ENCODE results near the gene MLLT11.
"Not testable (repeated sequence)": the region's sequence is repeated elsewhere in the genome, so short reads cannot be mapped to it uniquely, and the experiment has no call there.

The MLLT11 gene

DNA sequence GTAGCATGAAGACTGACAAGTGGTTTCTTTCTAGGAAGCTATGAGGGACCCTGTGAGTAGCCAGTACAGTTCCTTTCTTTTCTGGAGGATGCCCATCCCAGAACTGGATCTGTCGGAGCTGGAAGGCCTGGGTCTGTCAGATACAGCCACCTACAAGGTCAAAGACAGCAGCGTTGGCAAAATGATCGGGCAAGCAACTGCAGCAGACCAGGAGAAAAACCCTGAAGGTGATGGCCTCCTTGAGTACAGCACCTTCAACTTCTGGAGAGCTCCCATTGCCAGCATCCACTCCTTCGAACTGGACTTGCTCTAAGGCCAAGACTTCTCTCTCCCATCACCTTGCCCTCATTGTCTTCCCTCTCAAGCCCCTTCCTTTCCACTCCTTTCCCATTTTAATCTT is 7.0 kb downstream of the MLLT11 start:
- H3K27ac ChIP-seq (ENCODE audit: low read depth, low read length), result no peak overlapping the region
- H3K9ac ChIP-seq (ENCODE audit: low read length in 5 of 5), result no peak overlapping the region
- H3K27me3 ChIP-seq (ENCODE audit: control insufficient read depth in 5 of 5, insufficient read depth in 4 of 5, low read length in 5 of 5), result no peaks in the 10 kb centered on the region
- H3K36me3 ChIP-seq (ENCODE audit: control insufficient read depth in 5 of 5, insufficient read depth in 5 of 5, low read length in 5 of 5), result no peaks in the 10 kb centered on the region
- H3K9me3 ChIP-seq (ENCODE audit: control insufficient read depth in 5 of 5, low read length in 5 of 5), result no peaks in the 10 kb centered on the region
- no peak overlapping the region for H3K4me3 ChIP-seq (ENCODE audit: low read depth in 1 of 5, low read length in 5 of 5)
- peaks cover 2 to 16% (median 9%) of the 10 kb centered on the region in 5 donors for H3K4me1 ChIP-seq (ENCODE audit: control insufficient read depth in 5 of 5, insufficient read depth in 5 of 5, low read length in 5 of 5)

DNA sequence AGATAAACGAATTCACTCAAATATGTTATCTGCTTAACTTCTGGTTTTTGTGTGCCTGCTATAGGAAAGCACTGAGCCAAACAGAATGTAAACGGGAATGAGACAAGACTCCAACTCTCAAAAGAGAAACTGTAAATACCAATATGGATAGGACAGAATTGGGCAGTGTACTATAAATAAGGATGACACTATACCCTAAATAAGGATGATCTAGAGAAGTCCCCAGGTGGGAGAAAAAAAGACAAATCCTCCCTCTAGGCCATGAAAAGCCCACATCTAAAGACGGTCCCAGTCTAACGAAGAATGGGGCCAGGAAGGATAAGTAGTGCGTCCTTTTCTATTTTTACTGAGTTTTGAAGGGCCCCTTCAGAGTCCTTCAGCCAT is 8.9 kb downstream of the MLLT11 start:
- Histone ChIP-seq H3K9me3 (ENCODE audit: control insufficient read depth in 5 of 5, low read length in 5 of 5) (no peaks in the 10 kb centered on the region), H3K4me3 (ENCODE audit: low read depth in 1 of 5, low read length in 5 of 5) (no peak overlapping the region), H3K9ac (ENCODE audit: low read length in 5 of 5) (no peak overlapping the region), H3K27me3 (ENCODE audit: control insufficient read depth in 5 of 5, insufficient read depth in 4 of 5, low read length in 5 of 5) (no peaks in the 10 kb centered on the region), H3K36me3 (ENCODE audit: control insufficient read depth in 5 of 5, insufficient read depth in 5 of 5, low read length in 5 of 5) (no peaks in the 10 kb centered on the region), H3K4me1 (ENCODE audit: control insufficient read depth in 5 of 5, insufficient read depth in 5 of 5, low read length in 5 of 5) (peaks cover 2 to 16% (median 9%) of the 10 kb centered on the region in 5 donors), H3K27ac (ENCODE audit: low read depth, low read length) (peak overlapping the region; percentile 38)

DNA sequence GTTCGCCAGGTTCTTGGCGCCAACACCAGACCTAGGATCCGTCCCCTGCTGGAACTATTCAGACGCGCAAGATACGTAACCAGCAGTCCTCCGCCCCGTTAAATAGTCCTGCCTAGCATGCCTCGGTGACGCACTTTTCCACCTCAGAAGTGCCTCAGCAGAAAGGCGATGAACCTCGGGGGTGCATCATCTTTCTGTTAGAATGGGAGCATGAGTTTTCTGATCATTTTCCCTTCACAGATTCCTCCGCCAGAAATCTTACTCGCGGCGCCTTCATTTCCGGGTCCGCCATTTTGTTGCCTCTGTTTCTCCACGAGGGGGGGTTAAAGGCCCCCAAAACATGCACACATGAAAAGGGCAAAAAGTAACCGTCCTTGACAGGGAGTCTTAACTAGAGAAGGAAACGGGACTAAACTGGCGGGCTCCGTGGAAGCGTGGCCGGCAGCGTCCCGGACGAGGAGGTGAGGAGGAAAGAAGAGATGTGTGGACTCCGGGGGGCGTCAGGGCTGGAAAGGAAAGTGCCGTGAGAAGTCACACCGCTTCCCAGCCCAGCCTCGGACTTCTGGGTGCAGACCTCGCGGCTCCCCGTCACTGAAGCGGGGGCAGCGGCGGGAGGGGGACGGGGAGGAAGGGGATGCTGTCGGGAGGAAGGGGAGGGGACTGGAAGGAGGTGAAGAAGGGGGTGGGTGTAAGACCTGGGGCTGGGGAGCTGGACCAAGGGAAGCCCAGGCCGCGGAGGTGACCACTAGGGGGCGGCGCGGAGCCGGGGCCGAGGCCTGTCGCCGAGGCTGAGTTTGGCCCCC is 10.5 kb downstream of the MLLT11 start, which contains the start of gene GABPB2:
Gene GABPB2, plus strand, starts transcription at position 288 of the 803 bp plus-strand sequence. CDS start 17,429 bp downstream, outside the sequence.
- no peaks in the 10 kb centered on the region for H3K27me3 ChIP-seq (ENCODE audit: control insufficient read depth in 5 of 5, insufficient read depth in 4 of 5, low read length in 5 of 5)
- peaks cover 0 to 5% (median 0%) of the 10 kb centered on the region in 5 donors for H3K36me3 ChIP-seq (ENCODE audit: control insufficient read depth in 5 of 5, insufficient read depth in 5 of 5, low read length in 5 of 5)
- no peaks in the 10 kb centered on the region for H3K9me3 ChIP-seq (ENCODE audit: control insufficient read depth in 5 of 5, low read length in 5 of 5)
- peak within 1 kb of the TSS; percentile 72 to 95 (median 87) for H3K9ac ChIP-seq (ENCODE audit: low read length in 5 of 5)
- peak within 1 kb of the TSS; percentile 75 to 99 (median 95) for H3K4me3 ChIP-seq (ENCODE audit: low read depth in 1 of 5, low read length in 5 of 5)
- peak within 1 kb of the TSS; percentile 99 for H3K27ac ChIP-seq (ENCODE audit: low read depth, low read length)
- H3K4me1 ChIP-seq (ENCODE audit: control insufficient read depth in 5 of 5, insufficient read depth in 5 of 5, low read length in 5 of 5), result peaks cover 2 to 16% (median 9%) of the 10 kb centered on the region in 5 donors

DNA sequence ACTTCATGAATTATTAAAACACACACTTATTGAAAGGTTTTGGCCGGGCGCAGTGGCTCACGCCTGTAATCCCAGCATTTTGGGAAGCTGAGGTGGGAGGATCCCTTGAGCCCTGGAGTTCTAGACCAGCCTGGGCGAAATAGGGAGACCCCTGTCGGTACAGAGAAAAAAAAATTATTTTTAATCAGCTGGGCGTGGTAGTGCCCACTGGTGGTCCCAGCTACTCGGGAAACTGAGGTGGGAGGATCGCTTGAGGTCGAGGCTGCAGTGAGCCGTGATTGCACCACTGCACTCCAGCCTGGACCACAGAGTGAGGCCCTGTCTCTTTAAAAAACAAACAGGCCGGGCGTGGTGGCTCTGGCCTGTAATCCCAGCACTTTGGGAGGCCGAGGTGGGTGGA is 12.0 kb downstream of the MLLT11 start:
- H3K9ac ChIP-seq (ENCODE audit: low read length in 5 of 5), result no peak overlapping the region
- H3K27me3 ChIP-seq (ENCODE audit: control insufficient read depth in 5 of 5, insufficient read depth in 4 of 5, low read length in 5 of 5), result no peaks in the 10 kb centered on the region
- H3K4me1 ChIP-seq (ENCODE audit: control insufficient read depth in 5 of 5, insufficient read depth in 5 of 5, low read length in 5 of 5), result peaks cover 2 to 16% (median 9%) of the 10 kb centered on the region in 5 donors
- peaks cover 0 to 7% (median 0%) of the 10 kb centered on the region in 5 donors for H3K36me3 ChIP-seq (ENCODE audit: control insufficient read depth in 5 of 5, insufficient read depth in 5 of 5, low read length in 5 of 5)
- no peak overlapping the region for H3K27ac ChIP-seq (ENCODE audit: low read depth, low read length)
- H3K9me3 ChIP-seq (ENCODE audit: control insufficient read depth in 5 of 5, low read length in 5 of 5), result no peaks in the 10 kb centered on the region
- no peak overlapping the region for H3K4me3 ChIP-seq (ENCODE audit: low read depth in 1 of 5, low read length in 5 of 5)

DNA sequence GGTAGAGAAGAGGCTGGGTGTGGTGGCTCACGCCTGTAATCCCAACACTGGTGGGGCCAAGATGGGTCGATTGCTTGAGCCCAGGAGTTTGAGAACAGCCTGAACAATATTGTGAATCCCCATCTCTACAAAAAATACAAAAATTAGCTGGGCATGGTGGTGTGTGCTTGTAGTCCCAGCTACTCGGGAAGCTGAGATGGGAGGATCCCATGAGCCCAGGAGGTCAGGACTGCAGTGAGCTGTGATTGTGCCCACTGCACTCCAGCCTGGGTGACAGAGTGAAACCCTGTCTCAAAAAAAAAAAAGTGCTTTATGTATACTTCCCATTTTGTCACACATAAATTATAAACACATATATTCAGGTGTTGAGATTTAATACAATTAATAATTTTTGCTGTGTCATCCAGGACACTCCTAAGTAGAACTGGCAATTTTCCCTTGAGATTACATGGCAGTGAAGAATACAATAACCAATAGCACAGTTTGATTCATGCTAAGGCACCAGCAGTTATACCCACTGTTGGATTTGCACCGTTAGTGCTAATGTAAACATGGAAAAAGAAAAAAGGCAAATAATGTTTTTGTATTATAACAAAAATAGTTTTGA is 25.9 kb downstream of the MLLT11 start:
- Histone ChIP-seq H3K27ac (ENCODE audit: low read depth, low read length) (no peak overlapping the region), H3K4me3 (ENCODE audit: low read depth in 1 of 5, low read length in 5 of 5) (no peak overlapping the region), H3K4me1 (ENCODE audit: control insufficient read depth in 5 of 5, insufficient read depth in 5 of 5, low read length in 5 of 5) (peaks cover 0 to 2% (median 0%) of the 10 kb centered on the region in 5 donors), H3K36me3 (ENCODE audit: control insufficient read depth in 5 of 5, insufficient read depth in 5 of 5, low read length in 5 of 5) (peaks cover 0 to 6% (median 4%) of the 10 kb centered on the region in 5 donors), H3K9me3 (ENCODE audit: control insufficient read depth in 5 of 5, low read length in 5 of 5) (no peaks in the 10 kb centered on the region), H3K27me3 (ENCODE audit: control insufficient read depth in 5 of 5, insufficient read depth in 4 of 5, low read length in 5 of 5) (no peaks in the 10 kb centered on the region), H3K9ac (ENCODE audit: low read length in 5 of 5) (no peak overlapping the region)

DNA sequence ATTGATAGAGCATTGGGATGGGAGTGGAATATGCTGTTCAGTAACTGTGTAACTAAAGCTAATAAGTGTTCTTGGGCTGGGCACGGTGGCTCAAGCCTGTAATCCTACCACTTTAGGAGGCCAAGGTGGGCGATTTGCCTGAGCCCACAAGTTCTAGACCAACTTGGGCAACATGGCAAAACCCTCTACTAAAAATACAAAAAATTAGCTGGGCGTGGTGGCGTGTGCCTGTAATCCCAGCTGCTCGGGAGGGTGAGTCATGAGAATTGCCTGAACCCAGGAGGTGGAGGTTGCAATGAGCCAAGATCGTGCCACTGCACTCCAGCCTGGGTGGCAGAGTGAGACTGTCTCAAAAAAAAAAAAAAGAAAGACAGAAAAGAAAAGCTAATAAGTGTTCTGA is 37.2 kb downstream of the MLLT11 start:
- H3K9ac ChIP-seq (ENCODE audit: low read length in 5 of 5); H3K4me3 ChIP-seq (ENCODE audit: low read depth in 1 of 5, low read length in 5 of 5); H3K4me1 ChIP-seq (ENCODE audit: control insufficient read depth in 5 of 5, insufficient read depth in 5 of 5, low read length in 5 of 5); H3K27me3 ChIP-seq (ENCODE audit: control insufficient read depth in 5 of 5, insufficient read depth in 4 of 5, low read length in 5 of 5); H3K27ac ChIP-seq (ENCODE audit: low read depth, low read length); H3K9me3 ChIP-seq (ENCODE audit: control insufficient read depth in 5 of 5, low read length in 5 of 5): not testable (repeated sequence)
- H3K36me3 ChIP-seq (ENCODE audit: control insufficient read depth in 5 of 5, insufficient read depth in 5 of 5, low read length in 5 of 5), result peaks cover 0 to 15% (median 3%) of the 10 kb centered on the region in 5 donors

DNA sequence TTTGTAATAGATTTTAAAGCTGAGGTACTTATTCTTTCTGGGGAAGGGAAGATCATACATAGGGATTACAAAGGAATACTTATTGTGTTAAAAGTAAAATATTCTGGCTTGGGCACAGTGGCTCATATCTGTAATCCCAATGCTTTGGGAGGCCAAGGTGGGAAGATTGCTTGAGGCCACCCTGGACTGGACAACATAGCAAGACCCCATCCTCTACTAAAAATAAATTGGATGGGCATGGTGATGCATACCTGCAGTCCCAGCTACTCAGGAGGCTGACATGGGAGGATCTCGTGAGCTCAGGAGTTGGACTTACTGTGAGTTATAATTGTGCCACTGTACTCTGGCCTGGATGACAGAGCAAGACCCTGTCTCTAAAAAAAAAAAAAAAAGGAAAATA is 37.9 kb downstream of the MLLT11 start:
- Histone ChIP-seq H3K4me1 (ENCODE audit: control insufficient read depth in 5 of 5, insufficient read depth in 5 of 5, low read length in 5 of 5) (no peaks in the 10 kb centered on the region), H3K27me3 (ENCODE audit: control insufficient read depth in 5 of 5, insufficient read depth in 4 of 5, low read length in 5 of 5) (no peaks in the 10 kb centered on the region), H3K36me3 (ENCODE audit: control insufficient read depth in 5 of 5, insufficient read depth in 5 of 5, low read length in 5 of 5) (peaks cover 0 to 11% (median 3%) of the 10 kb centered on the region in 5 donors), H3K4me3 (ENCODE audit: low read depth in 1 of 5, low read length in 5 of 5) (no peak overlapping the region), H3K27ac (ENCODE audit: low read depth, low read length) (no peak overlapping the region), H3K9me3 (ENCODE audit: control insufficient read depth in 5 of 5, low read length in 5 of 5) (no peaks in the 10 kb centered on the region), H3K9ac (ENCODE audit: low read length in 5 of 5) (no peak overlapping the region)

DNA sequence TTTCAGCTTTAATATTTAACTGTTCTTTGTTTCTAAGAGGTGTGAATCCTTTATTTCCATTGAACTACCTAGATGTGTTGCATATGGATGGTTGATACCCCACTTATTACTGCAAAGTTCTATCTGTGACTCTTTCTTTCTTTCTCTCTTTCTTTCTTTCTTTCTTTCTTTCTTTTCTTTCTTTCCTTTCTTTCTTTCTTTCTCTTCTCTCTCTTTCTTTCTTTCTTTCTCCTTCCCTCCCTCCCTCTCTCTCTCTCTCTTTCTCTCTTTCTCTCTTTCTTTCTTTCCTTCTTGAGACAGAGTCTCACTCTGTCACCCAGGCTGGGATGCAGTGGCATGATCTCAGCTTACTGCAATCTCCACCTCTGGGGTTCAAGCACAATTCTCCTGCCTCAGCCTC is 44.4 kb downstream of the MLLT11 start:
- no peak overlapping the region for H3K9ac ChIP-seq (ENCODE audit: low read length in 5 of 5)
- no peaks in the 10 kb centered on the region for H3K27me3 ChIP-seq (ENCODE audit: control insufficient read depth in 5 of 5, insufficient read depth in 4 of 5, low read length in 5 of 5)
- no peaks in the 10 kb centered on the region for H3K4me1 ChIP-seq (ENCODE audit: control insufficient read depth in 5 of 5, insufficient read depth in 5 of 5, low read length in 5 of 5)
- H3K27ac ChIP-seq (ENCODE audit: low read depth, low read length), result no peak overlapping the region
- peaks cover 5 to 29% (median 15%) of the 10 kb centered on the region in 5 donors for H3K36me3 ChIP-seq (ENCODE audit: control insufficient read depth in 5 of 5, insufficient read depth in 5 of 5, low read length in 5 of 5)
- H3K9me3 ChIP-seq (ENCODE audit: control insufficient read depth in 5 of 5, low read length in 5 of 5), result no peaks in the 10 kb centered on the region
- no peak overlapping the region for H3K4me3 ChIP-seq (ENCODE audit: low read depth in 1 of 5, low read length in 5 of 5)

DNA sequence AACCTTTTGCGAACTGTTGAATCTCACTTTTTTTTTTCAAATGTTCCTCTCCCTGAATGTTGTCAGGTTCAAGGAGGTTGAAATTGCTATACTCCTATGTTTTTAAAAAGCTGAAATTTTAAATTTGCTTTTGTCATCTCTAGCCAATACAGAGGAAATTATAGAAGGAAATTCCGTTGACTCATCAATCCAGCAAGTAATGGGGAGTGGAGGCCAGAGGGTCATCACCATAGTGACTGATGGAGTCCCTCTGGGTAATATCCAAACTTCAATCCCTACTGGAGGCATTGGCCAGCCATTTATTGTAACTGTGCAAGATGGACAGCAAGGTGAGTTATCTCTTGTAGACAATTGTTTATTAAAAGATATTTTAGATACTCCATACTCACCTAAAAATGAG is 46.7 kb downstream of the MLLT11 start:
- Histone ChIP-seq H3K4me3 (ENCODE audit: low read depth in 1 of 5, low read length in 5 of 5) (no peak overlapping the region), H3K27me3 (ENCODE audit: control insufficient read depth in 5 of 5, insufficient read depth in 4 of 5, low read length in 5 of 5) (no peaks in the 10 kb centered on the region), H3K9ac (ENCODE audit: low read length in 5 of 5) (no peak overlapping the region), H3K9me3 (ENCODE audit: control insufficient read depth in 5 of 5, low read length in 5 of 5) (no peaks in the 10 kb centered on the region), H3K4me1 (ENCODE audit: control insufficient read depth in 5 of 5, insufficient read depth in 5 of 5, low read length in 5 of 5) (no peaks in the 10 kb centered on the region), H3K36me3 (ENCODE audit: control insufficient read depth in 5 of 5, insufficient read depth in 5 of 5, low read length in 5 of 5) (peaks cover 5 to 29% (median 15%) of the 10 kb centered on the region in 5 donors), H3K27ac (ENCODE audit: low read depth, low read length) (no peak overlapping the region)

DNA sequence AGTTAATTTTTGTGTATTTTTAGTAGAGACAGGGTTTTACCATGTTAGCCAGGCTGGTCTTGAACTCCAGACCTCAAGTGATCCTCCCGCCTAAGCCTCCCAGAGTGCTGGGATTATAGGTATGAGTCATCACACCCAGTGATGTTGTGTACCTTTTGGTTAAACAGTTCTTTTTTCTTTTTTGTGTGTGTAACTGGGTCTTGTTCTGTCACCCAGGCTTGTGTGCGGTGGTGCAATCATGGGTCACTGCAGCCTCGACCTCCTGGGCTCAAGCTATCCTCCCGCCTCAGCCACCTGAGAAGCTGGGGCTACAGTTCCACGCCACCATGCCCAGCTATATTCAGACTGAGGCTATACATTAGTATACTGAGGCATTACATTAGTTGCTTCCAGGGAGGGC is 48.1 kb downstream of the MLLT11 start:
- Histone ChIP-seq H3K27ac (ENCODE audit: low read depth, low read length) (no peak overlapping the region), H3K9ac (ENCODE audit: low read length in 5 of 5) (no peak overlapping the region), H3K9me3 (ENCODE audit: control insufficient read depth in 5 of 5, low read length in 5 of 5) (no peaks in the 10 kb centered on the region), H3K27me3 (ENCODE audit: control insufficient read depth in 5 of 5, insufficient read depth in 4 of 5, low read length in 5 of 5) (no peaks in the 10 kb centered on the region), H3K4me1 (ENCODE audit: control insufficient read depth in 5 of 5, insufficient read depth in 5 of 5, low read length in 5 of 5) (no peaks in the 10 kb centered on the region), H3K4me3 (ENCODE audit: low read depth in 1 of 5, low read length in 5 of 5) (no peak overlapping the region), H3K36me3 (ENCODE audit: control insufficient read depth in 5 of 5, insufficient read depth in 5 of 5, low read length in 5 of 5) (peaks cover 5 to 29% (median 15%) of the 10 kb centered on the region in 5 donors)
